ENCODE measurements around the gene IL13RA2. TPM values are rescaled to one million over a fixed set of nuclear protein-coding genes. Genes with fewer than 3 reads are reported as not detected.

IL13RA2 gene
- total RNA-seq, result 13.0 and 15.2 TPM in 2 replicates

GRCh38 chrX:115017455-115017854 lies at the start of gene IL13RA2:
IL13RA2 (minus strand) TSS chrX:115017616; CDS start chrX:115017269, 347 bp downstream.

Other genes with a start within 250 kb of the IL13RA2 start
- gene RBMXL3, start 171.8 kb upstream of the IL13RA2 start, total RNA-seq, result not detected in 2 replicates
- 5.3 and 6.1 TPM in 2 replicates for gene LRCH2, start 216.5 kb upstream of the IL13RA2 start, total RNA-seq

Data from myometrial cell (primary cell).